ENCODE measurements around the gene APOBEC3C. TPM values are rescaled to one million over a fixed set of nuclear protein-coding genes. Genes with fewer than 3 reads are reported as not detected.
"Not testable (repeated sequence)": the region's sequence is repeated elsewhere in the genome, so short reads cannot be mapped to it uniquely, and the experiment has no call there.

Gene APOBEC3C
- total and polyA plus RNA-seq, 7 experiments from 2014 or later = 16.4 to 102 (median 41.2) TPM

- peaks cover 0 to 7% (median 0%) of the 10 kb centered on the region in 5 donors for H3K36me3 Mint-ChIP-seq
Measured at GRCh38 chr22:39055658-39056057, 41.6 kb downstream of the APOBEC3C start.

GRCh38 chr22:39061290-39061689 is 47.2 kb downstream of the APOBEC3C start:
- H3K9me3 ChIP-seq (ENCODE audit: control insufficient read depth in 2 of 3, low read length in 3 of 3); intact Hi-C loops (cut with micrococcal nuclease); DNase-seq; H3K27me3 ChIP-seq (ENCODE audit: control insufficient read depth in 2 of 2, insufficient read depth in 2 of 2, low read length in 2 of 2); H3K27me3 Mint-ChIP-seq; H3K4me3 Mint-ChIP-seq; H3K36me3 Mint-ChIP-seq; H3K4me1 ChIP-seq (ENCODE audit: control insufficient read depth in 2 of 2, insufficient read depth in 2 of 2, low read length in 2 of 2); ATAC-seq; H3K27ac Mint-ChIP-seq; POLR2A ChIA-PET; H3K4me1 Mint-ChIP-seq; H3K27ac ChIP-seq (ENCODE audit: low read depth, low read length); H3K36me3 ChIP-seq (ENCODE audit: control insufficient read depth in 2 of 3, insufficient read depth in 3 of 3, low read length in 3 of 3); H3K4me3 ChIP-seq (ENCODE audit: low read length); H3K9me3 Mint-ChIP-seq; CTCF ChIA-PET: not testable (repeated sequence)

More at GRCh38 chr22:39055658-39056057, 41.6 kb downstream of the APOBEC3C start:
- H3K4me3 Mint-ChIP-seq = no peak overlapping the region
- no peaks in the 10 kb centered on the region for H3K27me3 Mint-ChIP-seq
- H3K4me1 ChIP-seq (ENCODE audit: control insufficient read depth in 2 of 2, insufficient read depth in 2 of 2, low read length in 2 of 2) = no peaks in the 10 kb centered on the region
- no peaks in the 10 kb centered on the region for H3K9me3 ChIP-seq (ENCODE audit: control insufficient read depth in 2 of 3, low read length in 3 of 3)
- no peak overlapping the region for H3K27ac Mint-ChIP-seq
- ATAC-seq (no peak), DNase-seq (no peak)
- H3K4me3 ChIP-seq (ENCODE audit: low read length) = no peak overlapping the region
- ChIA-PET POLR2A (no interaction called here), CTCF (no interaction called here)
- H3K27ac ChIP-seq (ENCODE audit: low read depth, low read length) = no peak overlapping the region
- H3K9me3 Mint-ChIP-seq = no peaks in the 10 kb centered on the region
- H3K27me3 ChIP-seq (ENCODE audit: control insufficient read depth in 2 of 2, insufficient read depth in 2 of 2, low read length in 2 of 2) = no peaks in the 10 kb centered on the region
- peaks cover 0 to 3% (median 0%) of the 10 kb centered on the region in 7 donors for H3K4me1 Mint-ChIP-seq
- no peaks in the 10 kb centered on the region for H3K36me3 ChIP-seq (ENCODE audit: control insufficient read depth in 2 of 3, insufficient read depth in 3 of 3, low read length in 3 of 3)
- intact Hi-C loops (cut with micrococcal nuclease) = no loop called here

GRCh38 chr22:39061951-39062350 is 47.9 kb downstream of the APOBEC3C start:
- CTCF ChIA-PET; H3K27me3 ChIP-seq (ENCODE audit: control insufficient read depth in 2 of 2, insufficient read depth in 2 of 2, low read length in 2 of 2); ATAC-seq; H3K27ac Mint-ChIP-seq; H3K36me3 ChIP-seq (ENCODE audit: control insufficient read depth in 2 of 3, insufficient read depth in 3 of 3, low read length in 3 of 3); H3K27ac ChIP-seq (ENCODE audit: low read depth, low read length); H3K4me1 Mint-ChIP-seq; intact Hi-C loops (cut with micrococcal nuclease); DNase-seq; H3K9me3 ChIP-seq (ENCODE audit: control insufficient read depth in 2 of 3, low read length in 3 of 3); H3K36me3 Mint-ChIP-seq; H3K4me1 ChIP-seq (ENCODE audit: control insufficient read depth in 2 of 2, insufficient read depth in 2 of 2, low read length in 2 of 2); H3K4me3 ChIP-seq (ENCODE audit: low read length); H3K4me3 Mint-ChIP-seq; H3K9me3 Mint-ChIP-seq; H3K27me3 Mint-ChIP-seq; POLR2A ChIA-PET: not testable (repeated sequence)

- H3K4me3 ChIP-seq (ENCODE audit: low read length); H3K9me3 ChIP-seq (ENCODE audit: control insufficient read depth in 2 of 3, low read length in 3 of 3); H3K27me3 Mint-ChIP-seq; H3K36me3 Mint-ChIP-seq; H3K36me3 ChIP-seq (ENCODE audit: control insufficient read depth in 2 of 3, insufficient read depth in 3 of 3, low read length in 3 of 3); H3K9me3 Mint-ChIP-seq; H3K4me1 Mint-ChIP-seq; H3K27me3 ChIP-seq (ENCODE audit: control insufficient read depth in 2 of 2, insufficient read depth in 2 of 2, low read length in 2 of 2); CTCF ChIA-PET; intact Hi-C loops (cut with micrococcal nuclease); H3K4me1 ChIP-seq (ENCODE audit: control insufficient read depth in 2 of 2, insufficient read depth in 2 of 2, low read length in 2 of 2); H3K4me3 Mint-ChIP-seq; DNase-seq; H3K27ac ChIP-seq (ENCODE audit: low read depth, low read length); POLR2A ChIA-PET: not testable (repeated sequence)
- peak; percentile 47 for ATAC-seq
- H3K27ac Mint-ChIP-seq = peak overlapping the region in 1 of 9 donors; percentile 34
Measured at GRCh38 chr22:39063904-39064303, 49.8 kb downstream of the APOBEC3C start.

- intact Hi-C loops (cut with micrococcal nuclease); H3K27me3 Mint-ChIP-seq; H3K36me3 ChIP-seq (ENCODE audit: control insufficient read depth in 2 of 3, insufficient read depth in 3 of 3, low read length in 3 of 3); H3K36me3 Mint-ChIP-seq; H3K4me1 ChIP-seq (ENCODE audit: control insufficient read depth in 2 of 2, insufficient read depth in 2 of 2, low read length in 2 of 2); POLR2A ChIA-PET; H3K27me3 ChIP-seq (ENCODE audit: control insufficient read depth in 2 of 2, insufficient read depth in 2 of 2, low read length in 2 of 2); H3K4me3 ChIP-seq (ENCODE audit: low read length); H3K4me3 Mint-ChIP-seq; H3K9me3 Mint-ChIP-seq; H3K27ac ChIP-seq (ENCODE audit: low read depth, low read length); ATAC-seq; H3K9me3 ChIP-seq (ENCODE audit: control insufficient read depth in 2 of 3, low read length in 3 of 3); DNase-seq; H3K4me1 Mint-ChIP-seq; H3K27ac Mint-ChIP-seq: not testable (repeated sequence)
- CTCF ChIA-PET = interaction anchor here (0.6 kb wide), 1 partner anchor 56 kb away, joined by 3 read pairs; no protein-coding TSS in a partner anchor
Measured at GRCh38 chr22:39066442-39067276, 52.6 kb downstream of the APOBEC3C start.

- DNase-seq (no peak), ATAC-seq (no peak)
- peaks cover 0 to 5% (median 0%) of the 10 kb centered on the region in 7 donors for H3K4me1 Mint-ChIP-seq
- H3K4me3 ChIP-seq (ENCODE audit: low read length) = no peak overlapping the region
- H3K4me3 Mint-ChIP-seq = no peak overlapping the region
- no peaks in the 10 kb centered on the region for H3K27me3 ChIP-seq (ENCODE audit: control insufficient read depth in 2 of 2, insufficient read depth in 2 of 2, low read length in 2 of 2)
- H3K4me1 ChIP-seq (ENCODE audit: control insufficient read depth in 2 of 2, insufficient read depth in 2 of 2, low read length in 2 of 2) = peaks cover 0 to 6% of the 10 kb centered on the region in 2 donors
- H3K9me3 Mint-ChIP-seq = no peaks in the 10 kb centered on the region
- no peaks in the 10 kb centered on the region for H3K36me3 Mint-ChIP-seq
- H3K36me3 ChIP-seq (ENCODE audit: control insufficient read depth in 2 of 3, insufficient read depth in 3 of 3, low read length in 3 of 3) = no peaks in the 10 kb centered on the region
- no peak overlapping the region for H3K27ac ChIP-seq (ENCODE audit: low read depth, low read length)
- no peak overlapping the region for H3K27ac Mint-ChIP-seq
- CTCF ChIA-PET = no interaction called here
- H3K9me3 ChIP-seq (ENCODE audit: control insufficient read depth in 2 of 3, low read length in 3 of 3) = no peaks in the 10 kb centered on the region
- POLR2A ChIA-PET = no interaction called here
- H3K27me3 Mint-ChIP-seq = no peaks in the 10 kb centered on the region
- intact Hi-C loops (cut with micrococcal nuclease) = no loop called here
Measured at GRCh38 chr22:39068033-39068785, 54.2 kb downstream of the APOBEC3C start.

Measured in naive thymus-derived CD4-positive, alpha-beta T cell (primary cell).